SK-N-MC (cell line): Measurements from ENCODE around the gene PLD6.

Experiments
- DNase-seq: peaks from one replicate; pipeline ENCODE4 v3.0.0-alpha.2; 2011; ENCODE audit warnings: low read depth, low spot score
- H3K27ac ChIP-seq: fragments of 200-600 bp; sonication (generic); 2 replicates; pipeline ENCODE4 v1.5.1; 2016; ENCODE audit warnings: mixed run types
- H3K36me3 ChIP-seq: fragments of 200-600 bp; sonication (generic); 2 replicates; pipeline ENCODE4 v1.6.1; 2017; ENCODE audit warnings: antibody characterized with exemption, low read length, mixed read lengths; ENCODE audit not compliant: insufficient read depth
- H3K4me3 ChIP-seq: fragments of 200-600 bp; sonication (generic); 2 replicates; pipeline ENCODE4 v1.5.1; 2016
- H3K9ac ChIP-seq: fragments of 200-600 bp; sonication (generic); 2 replicates; pipeline ENCODE4 v1.8.0; 2017; ENCODE audit warnings: mixed run types, mixed read lengths; ENCODE audit not compliant: insufficient read length
- H3K9me3 ChIP-seq: fragments of 200-600 bp; sonication (generic); 2 replicates; pipeline ENCODE4 v1.6.1; 2017; ENCODE audit warnings: low read depth, mild to moderate bottlenecking, antibody characterized with exemption, low read length, moderate library complexity, mixed read lengths
- EZH2 ChIP-seq: fragments of 200-600 bp; sonication (generic); IDR thresholded peaks from one replicate; pipeline ENCODE4 v1.6.1; 2017; ENCODE audit warnings: antibody characterized with exemption
- FOXP2 ChIP-seq: optimal IDR thresholded peaks from 2 replicates; pipeline ENCODE3; 2011; ENCODE audit warnings: mild to moderate bottlenecking, moderate library complexity; ENCODE audit not compliant: insufficient read depth; ENCODE audit errors: extremely low read length, control extremely low read depth
- POLR2AphosphoS5 ChIP-seq: IDR thresholded peaks from 2 replicates; pipeline ENCODE4 v1.6.1; 2012; ENCODE audit warnings: mild to moderate bottlenecking, low read depth, low read length, borderline replicate concordance

The PLD6 gene

DNA sequence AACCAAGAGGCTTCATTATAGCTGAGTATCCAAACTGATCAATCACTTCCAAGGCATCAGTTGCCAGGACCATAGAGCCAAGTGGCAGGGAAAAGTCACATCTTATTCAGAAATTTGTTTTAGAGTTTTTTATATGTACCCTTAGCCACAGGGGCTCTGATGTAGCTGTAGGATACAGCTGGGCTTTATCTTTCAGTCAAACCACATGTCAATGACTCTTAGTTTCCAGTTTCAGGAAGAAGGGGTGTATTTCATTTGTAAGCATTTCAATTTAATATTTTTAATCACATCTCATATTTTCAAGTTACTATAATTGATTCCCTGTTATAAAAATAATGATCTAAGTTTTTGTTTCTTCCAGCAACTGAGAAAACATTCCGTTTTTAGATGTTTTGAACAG lies 33.7 kb upstream of the PLD6 start:
- Histone ChIP-seq H3K9me3 (no peaks in the 10 kb centered on the region), H3K27ac (no peak overlapping the region), H3K9ac (peak overlapping the region; percentile 7)

DNA sequence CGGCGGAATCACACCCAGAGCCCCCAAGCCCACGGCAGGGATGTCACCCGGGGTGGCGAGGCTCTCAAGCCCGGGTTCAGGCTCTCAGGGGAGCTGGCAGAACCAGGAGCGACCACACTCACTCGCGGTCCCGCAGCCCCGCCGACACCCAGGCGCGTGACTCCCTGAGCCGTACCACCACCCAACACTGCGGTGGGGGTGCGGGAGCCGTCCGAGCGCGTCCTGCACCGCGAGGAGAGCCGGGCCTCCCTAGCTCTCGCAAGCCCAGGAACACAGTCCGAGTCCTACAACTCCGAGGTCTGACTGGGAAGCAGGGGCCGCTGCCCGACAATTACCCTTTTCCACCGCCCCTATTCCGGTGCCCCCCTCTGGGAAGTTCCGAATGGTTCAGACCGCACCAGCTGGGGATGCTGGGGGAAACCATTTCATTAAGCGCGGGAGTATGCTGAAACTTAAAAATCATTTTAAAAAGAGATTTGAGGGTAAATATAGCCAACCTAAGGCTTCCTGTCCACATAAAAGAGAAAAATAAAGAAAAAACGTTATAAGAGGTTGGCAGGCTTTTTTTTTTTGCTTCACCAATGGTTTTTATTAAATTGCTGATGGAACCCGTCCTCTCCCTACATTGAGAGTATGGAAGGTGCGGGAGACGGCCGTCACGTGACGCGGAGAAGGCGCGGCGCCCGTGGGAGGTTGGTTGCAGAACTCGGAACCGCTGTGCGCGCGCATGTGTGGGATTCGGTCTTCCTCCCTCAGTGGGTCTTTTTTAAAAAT lies 31.1 kb upstream of the PLD6 start, which contains the start of gene FLCN:
FLCN (minus strand) TSS at position 143 of the 774 bp plus-strand sequence. CDS start 9,031 bp downstream, outside the sequence.
- TF ChIP-seq EZH2 (no peak), FOXP2 (no peak), POLR2AphosphoS5 (peak; percentile 76)
- peak; percentile 57 for DNase-seq
- Histone ChIP-seq H3K27ac (peak within 1 kb of the TSS; percentile 98), H3K4me3 (peak within 1 kb of the TSS; percentile 95), H3K9ac (peak within 1 kb of the TSS; percentile 100), H3K36me3 (peaks cover 6% of the 10 kb centered on the region; the same call in 1 of the 2 replicates), H3K9me3 (no peaks in the 10 kb centered on the region)

More for the DNA sequence above, 33.7 kb upstream of the PLD6 start:
- DNase-seq: no peak
- Histone ChIP-seq H3K4me3 (no peak overlapping the region), H3K36me3 (no peaks in the 10 kb centered on the region)
- TF ChIP-seq POLR2AphosphoS5 (no peak), EZH2 (no peak), FOXP2 (no peak)

DNA sequence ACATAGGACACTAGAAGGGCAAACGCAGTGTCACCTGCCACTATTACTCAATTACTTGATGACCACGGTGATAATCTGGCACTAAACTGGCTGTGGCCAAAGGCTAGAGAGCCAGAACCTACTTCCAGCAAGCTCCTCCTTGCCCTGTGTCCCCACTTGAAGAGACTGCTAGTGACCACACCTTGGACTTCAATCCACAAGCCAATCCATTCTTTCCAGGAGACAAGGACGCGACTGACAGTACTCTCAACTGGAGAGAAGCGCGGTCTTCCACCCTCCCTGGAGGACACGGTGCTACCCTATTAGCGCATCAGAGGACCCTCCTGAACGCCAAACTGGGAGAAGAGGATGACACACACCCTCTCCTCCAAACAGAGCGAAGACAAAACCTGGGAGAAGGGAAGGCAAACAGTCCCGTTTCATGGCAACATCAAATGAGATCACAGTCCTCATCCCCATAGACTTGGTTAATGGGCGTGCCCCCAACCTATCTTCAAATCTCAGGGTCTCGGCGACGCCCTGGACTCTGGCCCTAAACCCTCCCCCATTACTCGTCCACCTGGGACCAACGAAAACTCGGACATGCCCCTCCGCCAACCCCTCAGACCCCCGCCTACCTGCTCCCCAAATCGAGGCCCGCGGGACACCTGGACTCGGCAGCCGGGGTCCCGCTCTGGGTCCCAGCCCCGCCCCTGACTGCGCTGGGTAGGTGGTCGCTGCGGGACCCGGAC lies 30.3 kb upstream of the PLD6 start:
- no peak for DNase-seq
- TF ChIP-seq FOXP2 (no peak), POLR2AphosphoS5 (no peak), EZH2 (no peak)

DNA sequence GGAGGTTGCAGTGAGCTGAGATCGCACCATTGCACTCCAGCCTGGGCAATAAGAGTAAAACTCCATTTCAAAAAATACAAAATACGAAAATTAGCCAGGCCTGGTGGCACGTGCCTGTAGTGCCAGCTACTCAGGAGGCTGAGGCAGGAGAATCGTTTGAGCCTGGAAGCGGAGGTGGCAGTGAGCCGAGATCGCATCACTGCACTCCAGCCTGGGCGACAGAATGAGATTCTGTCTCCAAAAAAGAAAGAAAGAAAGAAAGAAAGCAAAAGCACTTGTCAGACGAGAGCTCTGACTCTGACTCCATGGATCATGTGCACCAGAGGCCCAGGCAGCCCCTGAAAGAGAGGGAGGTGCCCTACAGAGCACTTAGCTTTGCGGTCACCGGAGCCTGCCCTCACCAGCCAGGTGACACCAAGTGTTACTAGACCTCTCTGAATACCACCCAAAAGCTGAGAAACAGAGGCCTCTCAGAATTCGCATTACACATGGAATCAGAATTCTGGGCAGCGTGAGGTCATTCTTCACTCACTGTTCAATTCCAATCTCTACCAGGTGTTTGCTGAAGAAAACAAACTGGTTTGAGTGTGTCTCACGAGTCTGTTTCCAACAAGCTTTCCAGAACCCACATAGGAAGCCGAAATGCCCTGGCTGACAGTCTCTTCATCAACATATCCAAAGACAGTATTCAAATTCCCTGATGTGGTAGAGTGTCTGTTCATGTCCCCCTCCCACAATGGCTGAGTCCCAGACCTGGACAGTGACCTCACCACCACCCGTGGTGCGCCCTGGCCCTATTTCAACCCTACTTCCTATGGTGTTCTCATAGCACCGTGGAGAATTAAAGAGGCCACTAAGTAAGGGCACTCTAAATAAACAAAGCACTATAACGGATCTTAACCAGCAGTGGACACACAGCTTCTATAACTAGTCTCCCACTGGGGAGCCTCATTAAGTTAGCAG lies 29.4 kb upstream of the PLD6 start:
- Histone ChIP-seq H3K9me3 (no peaks in the 10 kb centered on the region), H3K36me3 (peaks cover 14% of the 10 kb centered on the region; the same call in 1 of the 2 replicates), H3K4me3 (peak overlapping the region; percentile 95), H3K9ac (peak overlapping the region; percentile 100), H3K27ac (no peak overlapping the region)
- no peak for TF ChIP-seq POLR2AphosphoS5
- no peak for DNase-seq

More for the DNA sequence above, 30.3 kb upstream of the PLD6 start:
- Histone ChIP-seq H3K27ac (peak overlapping the region; percentile 98; the same call in 1 of the 2 replicates), H3K4me3 (peak overlapping the region; percentile 95), H3K36me3 (peaks cover 11% of the 10 kb centered on the region; the same call in 1 of the 2 replicates), H3K9me3 (no peaks in the 10 kb centered on the region), H3K9ac (peak overlapping the region; percentile 100)

- H3K27ac ChIP-seq: no peak overlapping the region
- H3K4me3 ChIP-seq: no peak overlapping the region
- H3K36me3 ChIP-seq: peaks cover 39% of the 10 kb centered on the region; the same call in 1 of the 2 replicates
- DNase-seq: no peak
- H3K9me3 ChIP-seq: no peaks in the 10 kb centered on the region
- TF ChIP-seq EZH2 (no peak), FOXP2 (no peak), POLR2AphosphoS5 (no peak)
- H3K9ac ChIP-seq: no peak overlapping the region
These were observed 26.1 kb upstream of the PLD6 start for GRCh38 chr17:17232303-17232621.

DNA sequence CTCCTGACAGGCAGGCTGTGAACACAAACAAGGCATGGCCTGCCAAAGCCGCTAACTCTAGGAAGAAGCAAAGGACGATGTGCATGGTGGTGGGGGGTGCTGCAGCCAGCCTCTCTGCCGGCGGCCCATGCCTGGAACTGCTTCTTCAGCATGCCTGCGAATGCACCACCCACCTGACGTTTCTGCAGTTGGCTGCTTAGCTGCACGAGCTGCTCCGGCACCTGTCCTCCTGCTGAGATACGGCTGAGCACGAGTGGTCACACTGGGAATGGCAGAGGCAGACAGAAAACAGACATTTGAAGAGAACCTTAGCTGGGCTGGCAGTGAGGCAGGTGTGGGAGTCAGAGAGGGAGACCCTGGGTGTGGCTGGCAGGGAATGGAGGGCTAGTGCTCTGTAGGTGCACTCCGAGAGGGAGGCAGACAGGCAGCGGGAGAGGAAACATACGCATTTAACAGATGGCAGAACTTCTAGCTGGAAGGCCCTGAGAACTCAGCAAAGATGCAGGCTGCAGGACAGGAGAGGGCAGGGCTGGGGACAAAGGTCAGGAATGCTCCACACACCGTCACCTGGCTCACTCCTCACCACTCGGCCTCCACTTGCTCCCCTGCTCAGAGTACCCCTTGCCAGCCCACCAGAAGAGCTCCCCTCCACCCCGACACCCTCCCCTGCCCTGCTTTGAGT lies 25.6 kb upstream of the PLD6 start:
- no peak for TF ChIP-seq POLR2AphosphoS5
- TF ChIP-seq FOXP2: no peak
- Histone ChIP-seq H3K27ac (no peak overlapping the region), H3K36me3 (peaks cover 44% of the 10 kb centered on the region; the same call in 1 of the 2 replicates), H3K9ac (no peak overlapping the region), H3K4me3 (no peak overlapping the region), H3K9me3 (no peaks in the 10 kb centered on the region)
- no peak for DNase-seq
